Activated T-cell treated with anti-CD3 and anti-CD28 coated beads for 24 hours (primary cell): ENCODE results near the gene UNC5B.

ENCODE experiments used
- DNase-seq: peaks from one replicate; pipeline ENCODE4 v3.0.0-alpha.2; 2020; ENCODE audit warnings: low read depth

Gene UNC5B

GRCh38 chr10:71239946-71240795 lies 27.8 kb downstream of the UNC5B start:
- no peak for DNase-seq

GRCh38 chr10:71241114-71241829 lies 28.9 kb downstream of the UNC5B start:
- no peak for DNase-seq

GRCh38 chr10:71241830-71242621 lies 29.7 kb downstream of the UNC5B start:
- no peak for DNase-seq

GRCh38 chr10:71242622-71243009 lies 30.2 kb downstream of the UNC5B start:
- no peak for DNase-seq

GRCh38 chr10:71243756-71244395 lies 31.5 kb downstream of the UNC5B start:
- no peak for DNase-seq

- no peak for DNase-seq
Measured at GRCh38 chr10:71244431-71245419, 32.4 kb downstream of the UNC5B start.

- DNase-seq: no peak
Measured at GRCh38 chr10:71245420-71246325, 33.3 kb downstream of the UNC5B start.

GRCh38 chr10:71246591-71247413 lies 34.4 kb downstream of the UNC5B start:
- no peak for DNase-seq

GRCh38 chr10:71247414-71247705 lies 35.0 kb downstream of the UNC5B start:
- DNase-seq: no peak

GRCh38 chr10:71247804-71248203 lies 35.4 kb downstream of the UNC5B start:
- DNase-seq: no peak

- no peak for DNase-seq
Measured at GRCh38 chr10:71248210-71248609, 35.8 kb downstream of the UNC5B start.

GRCh38 chr10:71249996-71250395 lies 37.6 kb downstream of the UNC5B start:
- DNase-seq: no peak

- no peak for DNase-seq
Measured at GRCh38 chr10:71250405-71250804, 38.0 kb downstream of the UNC5B start.

- no peak for DNase-seq
Measured at GRCh38 chr10:71250842-71251241, 38.5 kb downstream of the UNC5B start.

GRCh38 chr10:71251319-71251718 lies 38.9 kb downstream of the UNC5B start:
- no peak for DNase-seq

GRCh38 chr10:71252220-71252619 lies 39.9 kb downstream of the UNC5B start:
- DNase-seq: no peak

- DNase-seq: no peak
Measured at GRCh38 chr10:71253981-71254818, 41.8 kb downstream of the UNC5B start.
